HepG2 (cell line): ENCODE results near the gene RXFP1. TPM values are rescaled to one million over a fixed set of nuclear protein-coding genes. Genes with fewer than 3 reads are reported as not detected.

Experiments
- CREM ChIP-seq, 2 experiments: sonication (generic) in 1 of 2; formaldehyde crosslinking in 1 of 2; IDR thresholded peaks; 2 replicates each; pipeline versions ENCODE4 v1.4.0 to v1.6.1; 2016 to 2020; ENCODE audit warnings: antibody characterized with exemption in 1 of 2, mild to moderate bottlenecking in 1 of 2, missing genetic modification reagents in 1 of 2
- EZH2 ChIP-seq: conservative IDR thresholded peaks from 2 replicates; pipeline ENCODE4 v1.6.1; 2012; ENCODE audit warnings: mild to moderate bottlenecking, low read depth, low read length, moderate library complexity
- GPN1 ChIP-seq: sonication (generic); formaldehyde crosslinking; IDR thresholded peaks from 2 replicates; pipeline ENCODE4 v1.5.1; 2020; ENCODE audit warnings: missing genetic modification reagents, borderline replicate concordance
- HNRNPH1 ChIP-seq: fragments of 200-400 bp; formaldehyde crosslinking; optimal IDR thresholded peaks from 2 replicates; pipeline ENCODE3; 2017; ENCODE audit warnings: mild to moderate bottlenecking, low read depth, low read length
- HOXA5 ChIP-seq: sonication (generic); formaldehyde crosslinking; IDR thresholded peaks from 2 replicates; pipeline ENCODE4 v1.4.0; 2020; ENCODE audit warnings: missing genetic modification reagents
- KMT2B ChIP-seq: IDR thresholded peaks from 2 replicates; pipeline ENCODE4 v1.6.1; 2016; ENCODE audit warnings: missing genetic modification reagents, missing compliant biosample characterization
- NR2F6 ChIP-seq, 2 experiments: IDR thresholded peaks; 2 replicates each; pipeline ENCODE4 v1.6.1; 2016; ENCODE audit warnings: antibody characterized with exemption in 1 of 2, mild to moderate bottlenecking in 1 of 2
- REST ChIP-seq, 2 experiments: IDR thresholded peaks; 2 replicates each; pipeline ENCODE4 v1.6.1; 2011 to 2012; ENCODE audit warnings: low read length in 2 of 2, borderline replicate concordance in 1 of 2, low read depth in 1 of 2, mild to moderate bottlenecking in 1 of 2, moderate library complexity in 1 of 2
- SRY ChIP-seq: sonication (generic); formaldehyde crosslinking; IDR thresholded peaks from 2 replicates; pipeline ENCODE4 v1.8.0; 2022; ENCODE audit warnings: mild to moderate bottlenecking, missing genetic modification reagents
- SSRP1 ChIP-seq: IDR thresholded peaks from 2 replicates; pipeline ENCODE4 v1.6.1; 2016; ENCODE audit warnings: control low read depth
- SYNCRIP ChIP-seq: fragments of 200-400 bp; formaldehyde crosslinking; IDR thresholded peaks from 2 replicates; pipeline ENCODE4 v1.6.1; 2018; ENCODE audit warnings: mild to moderate bottlenecking, low read depth, low read length; ENCODE audit not compliant: insufficient read depth
- TRIM22 ChIP-seq: fragments of 450-650 bp; IDR thresholded peaks from 2 replicates; pipeline ENCODE4 v1.6.1; 2017
- TRIM24 ChIP-seq: sonication (generic); formaldehyde crosslinking; IDR thresholded peaks from 2 replicates; pipeline ENCODE4 v1.8.0; 2022; ENCODE audit warnings: mild to moderate bottlenecking, missing genetic modification reagents
- ZNF10 ChIP-seq: sonication (generic); formaldehyde crosslinking; IDR thresholded peaks from 2 replicates; pipeline ENCODE4 v1.4.0; 2020; ENCODE audit warnings: mild to moderate bottlenecking, low read depth, missing genetic modification reagents, borderline replicate concordance
- ZNF331 ChIP-seq: sonication (generic); formaldehyde crosslinking; IDR thresholded peaks from 2 replicates; pipeline ENCODE4 v1.4.0; 2020; ENCODE audit warnings: missing genetic modification reagents
- ZNF576 ChIP-seq: sonication (generic); formaldehyde crosslinking; IDR thresholded peaks from 2 replicates; pipeline ENCODE4 v1.4.0; 2020; ENCODE audit warnings: mild to moderate bottlenecking, missing genetic modification reagents
- ZNF589 ChIP-seq: sonication (generic); formaldehyde crosslinking; conservative IDR thresholded peaks from 2 replicates; pipeline ENCODE4 v1.8.0; 2022; ENCODE audit warnings: mild to moderate bottlenecking, moderate library complexity, missing genetic modification reagents
- polyA plus RNA-seq, 8 experiments: library from polyadenylated mRNA; depleted of rRNA in 3 of 8; stranded (reverse) in 7 of 8; unstranded in 1 of 8; fragments of >200 nt; fragmentation: Illumina TruSeq in 4 of 8; extraction: Trizol in 4 of 8; gene quantifications; 2 replicates each; pipeline versions ENCODE4 v1.2.1 to v1.2.3, GENCODE V29; 2011 to 2016; ENCODE audit warnings: low read depth in 4 of 8, missing spikeins in 1 of 8, mixed read lengths in 1 of 8; ENCODE audit not compliant: insufficient read depth in 1 of 8
- total RNA-seq, 5 experiments: library from RNA; depleted of rRNA; stranded (reverse); fragments of >200 nt; fragmentation: Illumina TruSeq; extraction: Trizol; gene quantifications; 2 replicates each; pipeline ENCODE4 v1.2.3, GENCODE V29; 2016; ENCODE audit warnings: low read depth in 1 of 5
- TF ChIP-seq, protein P1 (sequence below): sonication (generic); formaldehyde crosslinking; IDR thresholded peaks from 2 replicates; pipeline ENCODE4 v1.4.0; 2020; ENCODE audit warnings: missing genetic modification reagents
- TF ChIP-seq, protein P2 (sequence below): sonication (generic); formaldehyde crosslinking; IDR thresholded peaks from 2 replicates; pipeline ENCODE4 v1.4.0; 2020; ENCODE audit warnings: mild to moderate bottlenecking, missing genetic modification reagents, borderline replicate concordance

Gene RXFP1
- total and polyA plus RNA-seq, 2 of the 13 experiments (the other 11 are each of a cell fraction or from before 2014, with no cell fraction given) = not detected

DNA sequence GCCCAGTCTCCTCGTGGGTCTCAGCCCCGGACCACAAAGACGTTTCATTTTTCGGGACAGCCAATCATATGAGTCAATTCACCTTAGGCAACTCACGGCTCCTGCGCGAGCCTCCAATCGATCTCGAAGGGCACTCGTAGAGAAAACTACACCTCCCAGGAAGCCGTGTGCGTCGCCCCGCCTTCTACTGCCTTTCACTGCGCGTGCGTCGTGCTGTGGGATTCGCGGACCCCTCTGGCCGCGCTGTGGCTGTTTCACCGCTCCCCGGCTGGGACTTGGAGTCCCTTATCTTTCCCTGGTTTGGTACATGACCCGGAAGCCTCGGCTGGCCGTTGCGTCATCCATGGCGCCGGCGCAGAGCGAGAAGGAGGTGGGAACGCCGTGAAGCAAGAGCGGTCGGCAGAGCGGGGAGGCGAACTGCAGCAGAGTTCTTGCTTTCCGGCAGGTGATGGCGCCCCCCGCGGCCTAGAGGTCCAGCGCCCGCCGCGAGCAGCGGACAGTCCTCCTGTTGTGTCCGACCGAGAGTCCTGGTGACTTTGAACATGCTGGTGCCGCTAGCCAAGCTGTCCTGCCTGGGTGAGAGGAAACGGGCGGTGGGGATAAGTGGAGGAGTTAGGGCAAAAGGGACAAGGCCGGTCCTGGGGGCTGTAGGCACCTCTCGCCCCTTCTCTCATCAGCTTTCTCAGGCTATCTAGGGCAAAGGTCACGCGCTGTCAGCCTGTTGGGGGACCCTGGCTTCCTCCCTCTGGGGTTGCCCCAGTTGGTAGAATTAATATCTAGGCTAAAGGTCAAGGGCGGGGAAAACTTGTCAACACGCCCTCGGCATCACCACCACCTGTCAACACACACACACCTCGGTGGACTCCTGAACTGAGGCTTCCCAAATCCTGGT lies 150.5 kb downstream of the RXFP1 start, which contains the start of gene ETFDH (continued):
- TF ChIP-seq NR2F6 (IDR thresholded peaks at IDR 0.05) = peak; percentile 86
- TF ChIP-seq NR2F6 (CRISPR knock-in tag; IDR thresholded peaks at IDR 0.05) = peak; percentile 50
- TF ChIP-seq, protein P1, sequence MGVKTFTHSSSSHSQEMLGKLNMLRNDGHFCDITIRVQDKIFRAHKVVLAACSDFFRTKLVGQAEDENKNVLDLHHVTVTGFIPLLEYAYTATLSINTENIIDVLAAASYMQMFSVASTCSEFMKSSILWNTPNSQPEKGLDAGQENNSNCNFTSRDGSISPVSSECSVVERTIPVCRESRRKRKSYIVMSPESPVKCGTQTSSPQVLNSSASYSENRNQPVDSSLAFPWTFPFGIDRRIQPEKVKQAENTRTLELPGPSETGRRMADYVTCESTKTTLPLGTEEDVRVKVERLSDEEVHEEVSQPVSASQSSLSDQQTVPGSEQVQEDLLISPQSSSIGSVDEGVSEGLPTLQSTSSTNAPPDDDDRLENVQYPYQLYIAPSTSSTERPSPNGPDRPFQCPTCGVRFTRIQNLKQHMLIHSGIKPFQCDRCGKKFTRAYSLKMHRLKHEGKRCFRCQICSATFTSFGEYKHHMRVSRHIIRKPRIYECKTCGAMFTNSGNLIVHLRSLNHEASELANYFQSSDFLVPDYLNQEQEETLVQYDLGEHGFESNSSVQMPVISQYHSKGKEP (CRISPR knock-in tag) = no peak
- peak; percentile 50; the same call in 1 of the 2 replicates for TF ChIP-seq ZNF576 (CRISPR knock-in tag)
- TF ChIP-seq REST (IDR thresholded peaks at IDR 0.05; ENCODE audit: borderline replicate concordance in 1 of 2, low read depth in 1 of 2, low read length in 2 of 2) = no peak
- TF ChIP-seq SYNCRIP = no peak
- TF ChIP-seq SRY (CRISPR knock-in tag) = no peak; the same call in 1 of the 2 replicates
- TF ChIP-seq TRIM24 = no peak
- TF ChIP-seq ZNF589 = peak; percentile 55; the same call in 1 of the 2 replicates
- no peak for TF ChIP-seq TRIM22
- TF ChIP-seq, protein P2, sequence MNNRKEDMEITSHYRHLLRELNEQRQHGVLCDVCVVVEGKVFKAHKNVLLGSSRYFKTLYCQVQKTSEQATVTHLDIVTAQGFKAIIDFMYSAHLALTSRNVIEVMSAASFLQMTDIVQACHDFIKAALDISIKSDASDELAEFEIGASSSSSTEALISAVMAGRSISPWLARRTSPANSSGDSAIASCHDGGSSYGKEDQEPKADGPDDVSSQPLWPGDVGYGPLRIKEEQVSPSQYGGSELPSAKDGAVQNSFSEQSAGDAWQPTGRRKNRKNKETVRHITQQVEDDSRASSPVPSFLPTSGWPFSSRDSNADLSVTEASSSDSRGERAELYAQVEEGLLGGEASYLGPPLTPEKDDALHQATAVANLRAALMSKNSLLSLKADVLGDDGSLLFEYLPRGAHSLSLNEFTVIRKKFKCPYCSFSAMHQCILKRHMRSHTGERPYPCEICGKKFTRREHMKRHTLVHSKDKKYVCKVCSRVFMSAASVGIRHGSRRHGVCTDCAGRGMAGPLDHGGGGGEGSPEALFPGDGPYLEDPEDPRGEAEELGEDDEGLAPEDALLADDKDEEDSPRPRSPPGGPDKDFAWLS = no peak
- peak; percentile 80; the same call in 1 of the 2 replicates for TF ChIP-seq ZNF331
- TF ChIP-seq GPN1 (CRISPR knock-in tag) = no peak
- TF ChIP-seq EZH2 = no peak
- no peak for TF ChIP-seq ZNF10 (CRISPR knock-in tag)
- peak; percentile 11; the same call in 1 of the 2 replicates for TF ChIP-seq HOXA5 (CRISPR knock-in tag)
- no peak for TF ChIP-seq HNRNPH1
- peak; percentile 27; the same call in 1 of the 2 replicates for TF ChIP-seq SSRP1 (CRISPR knock-in tag)
- peak; percentile 92 for TF ChIP-seq KMT2B (CRISPR knock-in tag)
- peak; percentile 98 for TF ChIP-seq CREM (IDR thresholded peaks at IDR 0.05)
- no peak for TF ChIP-seq CREM (CRISPR knock-in tag; IDR thresholded peaks at IDR 0.05)
